NT2/D1 (cell line): ENCODE measurements around the gene NCCRP1.

ENCODE experiments used
- YY1 ChIP-seq: IDR thresholded peaks from 2 replicates; pipeline ENCODE4 v1.6.1; 2011; ENCODE audit not compliant: insufficient read length, insufficient read depth
- ZNF274 ChIP-seq: IDR thresholded peaks from 2 replicates; pipeline ENCODE4 v1.6.1; 2011; ENCODE audit warnings: mild to moderate bottlenecking, low read depth, low read length

- TF ChIP-seq YY1, result no peak
- no peak for TF ChIP-seq ZNF274
Measured at GRCh38 chr19:39186391-39186790, 10.4 kb upstream of the NCCRP1 start.
